Liver (tissue), 3 donors: ENCODE data around the gene ERV3-1.

Source experiments
- CTCF ChIP-seq: fragments of 150-350 bp; IDR thresholded peaks from 2 replicates; pipeline ENCODE4 v1.5.1; 2017; ENCODE audit warnings: improper control_type of control experiment, low read depth, low read length; ENCODE audit not compliant: missing input control
- EGR1 ChIP-seq, 2 donors: IDR thresholded peaks; 2 replicates each; pipeline ENCODE4 v1.6.1; 2016 to 2018; ENCODE audit warnings: antibody characterized with exemption in 2 of 2, low read depth in 2 of 2
- FOXA1 ChIP-seq: IDR thresholded peaks from 2 replicates; pipeline ENCODE4 v1.6.1; 2016; ENCODE audit warnings: antibody characterized with exemption
- FOXA2 ChIP-seq: IDR thresholded peaks from 2 replicates; pipeline ENCODE4 v1.6.1; 2016; ENCODE audit warnings: antibody characterized with exemption
- GABPA ChIP-seq, 2 donors: IDR thresholded peaks in 1 of 2; conservative IDR thresholded peaks in 1 of 2; 2 replicates each; pipeline ENCODE4 v1.6.1; 2016; ENCODE audit warnings: antibody characterized with exemption in 2 of 2, mild to moderate bottlenecking in 1 of 2, moderate library complexity in 1 of 2
- SP1 ChIP-seq: IDR thresholded peaks from 2 replicates; pipeline ENCODE4 v1.6.1; 2018; ENCODE audit warnings: antibody characterized with exemption, mild to moderate bottlenecking
- TAF1 ChIP-seq: conservative IDR thresholded peaks from 2 replicates; pipeline ENCODE4 v1.6.1; 2016; ENCODE audit warnings: antibody characterized with exemption, mild to moderate bottlenecking
- YY1 ChIP-seq: IDR thresholded peaks from 2 replicates; pipeline ENCODE4 v1.6.1; 2016; ENCODE audit warnings: antibody characterized with exemption, mild to moderate bottlenecking
- ZBTB33 ChIP-seq: IDR thresholded peaks from 2 replicates; pipeline ENCODE4 v1.6.1; 2016; ENCODE audit warnings: antibody characterized with exemption
- donor health status: healthy.
- donor health status: healthy.

- TF ChIP-seq CTCF: no peak
- no peak for TF ChIP-seq EGR1 (IDR thresholded peaks at IDR 0.05; ENCODE audit: low read depth in 2 of 2)
- TF ChIP-seq ZBTB33: no peak
- TF ChIP-seq SP1: peak; percentile 11
- no peak for TF ChIP-seq FOXA2
- TF ChIP-seq GABPA (IDR thresholded peaks at IDR 0.05 in 1 of 2, conservative IDR thresholded peaks at IDR 0.05 in 1 of 2): no peak
- TF ChIP-seq FOXA1: no peak
- TF ChIP-seq TAF1: no peak
- no peak for TF ChIP-seq YY1
These were observed 31.5 kb upstream of the ERV3-1 start for GRCh38 chr7:65037740-65038688.
